Mesenchymal stem cell (in vitro differentiated cells and primary cell): ENCODE measurements around the gene PGM1.
A peak's percentile ranks its signal among the peaks of the same experiment; 100 is the strongest.

Experiments used
- DNase-seq: peaks from one replicate; pipeline ENCODE4 v3.0.0-alpha.2; 2013
- H2AFZ ChIP-seq: one replicate; pipeline ENCODE4 v1.6.1; 2013; ENCODE audit warnings: low read depth, mild to moderate bottlenecking, control low read depth, inconsistent platforms, low read length, moderate library complexity
- H2AK5ac ChIP-seq: 2 replicates; pipeline ENCODE4 v1.6.1; 2013; ENCODE audit warnings: low read length, moderate library complexity, mild to moderate bottlenecking, inconsistent platforms; ENCODE audit not compliant: severe bottlenecking
- H2BK120ac ChIP-seq: one replicate; pipeline ENCODE4 v1.6.1; 2013; ENCODE audit warnings: low read depth, mild to moderate bottlenecking, inconsistent platforms, low read length, moderate library complexity
- H2BK12ac ChIP-seq, 2 experiments: one replicate each; pipeline ENCODE4 v1.6.1; 2013; ENCODE audit warnings: inconsistent platforms in 2 of 2, low read length in 2 of 2, mild to moderate bottlenecking in 2 of 2, moderate library complexity in 2 of 2, control low read depth in 1 of 2
- H2BK15ac ChIP-seq: one replicate; pipeline ENCODE4 v1.6.1; 2013; ENCODE audit warnings: mild to moderate bottlenecking, low read depth, inconsistent platforms; ENCODE audit not compliant: poor library complexity, severe bottlenecking
- H2BK5ac ChIP-seq: 2 replicates; pipeline ENCODE4 v1.6.1; 2013; ENCODE audit warnings: low read depth, mild to moderate bottlenecking, low read length, control low read depth, inconsistent platforms; ENCODE audit not compliant: poor library complexity, severe bottlenecking
- H3K14ac ChIP-seq, 2 experiments: one replicate each; pipeline ENCODE4 v1.6.1; 2013; ENCODE audit warnings: inconsistent platforms in 2 of 2, low read length in 2 of 2, control low read depth in 1 of 2, mild to moderate bottlenecking in 1 of 2, moderate library complexity in 1 of 2
- H3K18ac ChIP-seq, 2 experiments: one replicate each; pipeline ENCODE4 v1.6.1; 2013; ENCODE audit warnings: inconsistent platforms in 2 of 2, low read length in 2 of 2, control low read depth in 1 of 2, low read depth in 1 of 2, mild to moderate bottlenecking in 1 of 2
- H3K23ac ChIP-seq, 2 experiments: one replicate each; pipeline ENCODE4 v1.6.1; 2013; ENCODE audit warnings: inconsistent platforms in 2 of 2, low read length in 2 of 2, mild to moderate bottlenecking in 2 of 2, moderate library complexity in 2 of 2, control low read depth in 1 of 2
- H3K27ac ChIP-seq: 2 replicates; pipeline ENCODE4 v1.5.1; 2013; ENCODE audit warnings: mild to moderate bottlenecking, moderate library complexity, low read length, control low read depth, inconsistent platforms; ENCODE audit not compliant: poor library complexity, severe bottlenecking
- H3K27me3 ChIP-seq, 2 experiments: 2 replicates each; pipeline versions ENCODE4 v1.6.1 to v1.7.0; 2013; ENCODE audit warnings: low read length in 2 of 2, mild to moderate bottlenecking in 2 of 2, moderate library complexity in 2 of 2, control low read depth in 1 of 2, inconsistent platforms in 1 of 2; ENCODE audit not compliant: control insufficient read depth in 1 of 2, insufficient read depth in 1 of 2
- H3K36me3 ChIP-seq, 2 experiments: 2 replicates each; pipeline versions ENCODE4 v1.6.1 to v1.7.0; 2013; ENCODE audit warnings: low read length in 2 of 2, control low read depth in 1 of 2, inconsistent platforms in 1 of 2, low read depth in 1 of 2, mild to moderate bottlenecking in 1 of 2; ENCODE audit not compliant: insufficient read depth in 2 of 2, control insufficient read depth in 1 of 2
- H3K4ac ChIP-seq, 2 experiments: one replicate each; pipeline ENCODE4 v1.6.1; 2013; ENCODE audit warnings: inconsistent platforms in 2 of 2, low read length in 2 of 2, mild to moderate bottlenecking in 2 of 2, moderate library complexity in 2 of 2, control low read depth in 1 of 2, low read depth in 1 of 2
- H3K4me1 ChIP-seq: 2 replicates; pipeline ENCODE4 v1.6.1; 2013; ENCODE audit warnings: low read depth, low read length, control low read depth; ENCODE audit not compliant: control insufficient read depth, insufficient read depth
- H3K4me2 ChIP-seq: 2 replicates; pipeline ENCODE4 v1.6.1; 2013; ENCODE audit warnings: low read length, mild to moderate bottlenecking, inconsistent platforms; ENCODE audit not compliant: poor library complexity, severe bottlenecking
- H3K4me3 ChIP-seq, 2 experiments: 2 replicates each; pipeline versions ENCODE4 v1.5.1 to v1.7.0; 2013; ENCODE audit warnings: low read length in 2 of 2, mild to moderate bottlenecking in 2 of 2, control low read depth in 1 of 2, low read depth in 1 of 2; ENCODE audit not compliant: insufficient read depth in 1 of 2
- H3K79me1 ChIP-seq: replicated peaks from 2 replicates; pipeline ENCODE4 v1.6.1; 2013; ENCODE audit warnings: mild to moderate bottlenecking, control low read depth, low read length, inconsistent platforms; ENCODE audit not compliant: poor library complexity, severe bottlenecking
- H3K9ac ChIP-seq: 2 replicates; pipeline ENCODE4 v1.7.0; 2013; ENCODE audit warnings: mild to moderate bottlenecking, low read length, moderate library complexity
- H3K9me3 ChIP-seq: 2 replicates; pipeline ENCODE4 v1.7.0; 2013; ENCODE audit warnings: mild to moderate bottlenecking, low read length; ENCODE audit not compliant: control insufficient read depth
- H4K8ac ChIP-seq: one replicate; pipeline ENCODE4 v1.6.1; 2013; ENCODE audit warnings: inconsistent platforms, mild to moderate bottlenecking, low read length, moderate library complexity
- H4K91ac ChIP-seq: one replicate; pipeline ENCODE4 v1.6.1; 2013; ENCODE audit warnings: mild to moderate bottlenecking, low read length, inconsistent platforms
- WGBS: methylation state at CpG from one replicate; pipeline ENCODE4 v1.1.7; 2013; ENCODE audit warnings: mixed read lengths; 5-methylcytosine and 5-hydroxymethylcytosine counted together

Gene PGM1

GRCh38 chr1:63663873-63664272, 70.7 kb downstream of the PGM1 start:
- Histone ChIP-seq H3K27ac (peak overlapping the region; percentile 74), H3K4me1 (peaks cover 14% of the 10 kb centered on the region), H3K23ac (no peak overlapping the region), H3K79me1 (no peaks in the 10 kb centered on the region), H3K14ac (no peak overlapping the region), H2BK12ac (no peak overlapping the region), H4K8ac (no peak overlapping the region), H2AFZ (no peak overlapping the region), H2AK5ac (peak overlapping the region; percentile 51), H3K9me3 (no peaks in the 10 kb centered on the region), H2BK15ac (no peak overlapping the region), H2BK5ac (no peak overlapping the region), H3K4me3 (no peak overlapping the region), H3K4ac (no peak overlapping the region), H3K4me2 (no peak overlapping the region), H3K36me3 (peaks cover 5 to 17% of the 10 kb centered on the region in 2 experiments), H4K91ac (no peak overlapping the region), H2BK120ac (no peak overlapping the region), H3K18ac (no peak overlapping the region), H3K27me3 (no peaks in the 10 kb centered on the region), H3K9ac (no peak overlapping the region)
- no peak for DNase-seq
- WGBS: 91% methylated on average over 5 of the region's 5 CpGs

GRCh38 chr1:63664742-63665141, 71.5 kb downstream of the PGM1 start:
- DNase-seq: no peak
- H3K9ac ChIP-seq: no peak overlapping the region
- no peak overlapping the region for H3K14ac ChIP-seq
- H3K4me1 ChIP-seq: peaks cover 14% of the 10 kb centered on the region
- H2AFZ ChIP-seq: no peak overlapping the region
- no peak overlapping the region for H2BK12ac ChIP-seq
- H3K36me3 ChIP-seq: peaks cover under 1 to 8% of the 10 kb centered on the region in 2 experiments
- H3K27ac ChIP-seq: no peak overlapping the region
- H3K4me3 ChIP-seq: no peak overlapping the region
- no peak overlapping the region for H3K18ac ChIP-seq
- no peaks in the 10 kb centered on the region for H3K9me3 ChIP-seq
- H2BK5ac ChIP-seq: no peak overlapping the region
- no peak overlapping the region for H4K91ac ChIP-seq
- H3K27me3 ChIP-seq: no peaks in the 10 kb centered on the region
- H4K8ac ChIP-seq: no peak overlapping the region
- no peak overlapping the region for H3K4ac ChIP-seq
- no peak overlapping the region for H2BK15ac ChIP-seq
- H3K79me1 ChIP-seq: no peaks in the 10 kb centered on the region
- no peak overlapping the region for H2BK120ac ChIP-seq
- no peak overlapping the region for H3K23ac ChIP-seq
- 100% methylated on average over 2 of the region's 2 CpGs for WGBS
- no peak overlapping the region for H3K4me2 ChIP-seq
- H2AK5ac ChIP-seq: peak overlapping the region; percentile 21

GRCh38 chr1:63665410-63665809, 72.2 kb downstream of the PGM1 start:
- Histone ChIP-seq H2BK15ac (no peak overlapping the region), H3K4ac (no peak overlapping the region), H3K23ac (no peak overlapping the region), H3K79me1 (no peaks in the 10 kb centered on the region), H4K91ac (no peak overlapping the region), H3K14ac (no peak overlapping the region), H3K36me3 (peaks cover 0 to 4% of the 10 kb centered on the region in 2 experiments), H4K8ac (no peak overlapping the region), H2BK12ac (no peak overlapping the region), H3K27ac (no peak overlapping the region), H3K4me1 (peaks cover 14% of the 10 kb centered on the region), H3K9me3 (no peaks in the 10 kb centered on the region), H3K27me3 (no peaks in the 10 kb centered on the region), H3K9ac (no peak overlapping the region), H3K18ac (no peak overlapping the region), H2AFZ (no peak overlapping the region), H3K4me2 (no peak overlapping the region), H2BK120ac (no peak overlapping the region), H3K4me3 (no peak overlapping the region), H2BK5ac (no peak overlapping the region), H2AK5ac (no peak overlapping the region)
- 86% methylated on average over 3 of the region's 3 CpGs for WGBS
- no peak for DNase-seq

DNA sequence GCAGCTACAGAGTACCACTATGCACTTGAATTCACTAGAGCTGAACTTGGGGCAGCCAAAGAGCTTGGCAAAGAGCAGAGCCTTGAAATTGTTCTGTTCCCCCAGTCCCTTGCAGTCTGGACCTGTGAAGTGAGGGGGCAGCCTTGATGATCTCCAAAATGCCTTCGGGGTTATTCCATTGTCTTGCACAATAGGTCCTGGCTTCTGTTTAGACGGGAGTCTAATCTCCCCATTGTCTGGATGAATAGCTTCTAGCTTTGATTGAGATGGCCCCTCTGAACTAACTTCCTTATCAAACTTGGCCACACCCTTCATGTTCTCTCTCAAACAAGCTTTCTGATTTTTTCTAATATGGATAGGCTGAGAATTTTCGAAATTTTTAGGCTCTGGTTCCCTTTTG, 72.6 kb downstream of the PGM1 start:
- no peak for DNase-seq
- Histone ChIP-seq H3K23ac (no peak overlapping the region), H3K79me1 (no peaks in the 10 kb centered on the region), H3K9ac (no peak overlapping the region), H2BK120ac (no peak overlapping the region), H3K18ac (no peak overlapping the region), H4K91ac (no peak overlapping the region), H2BK5ac (no peak overlapping the region), H2BK12ac (no peak overlapping the region), H3K27ac (no peak overlapping the region), H2AFZ (no peak overlapping the region), H3K9me3 (no peaks in the 10 kb centered on the region), H3K4ac (no peak overlapping the region), H3K4me3 (no peak overlapping the region), H3K4me2 (no peak overlapping the region), H3K4me1 (peaks cover 14% of the 10 kb centered on the region), H3K36me3 (peaks cover 0 to under 1% of the 10 kb centered on the region in 2 experiments), H2AK5ac (no peak overlapping the region), H2BK15ac (no peak overlapping the region), H3K14ac (no peak overlapping the region), H4K8ac (no peak overlapping the region), H3K27me3 (no peaks in the 10 kb centered on the region)
- WGBS: 71% methylated on average over 3 of the region's 3 CpGs
